ENCODE measurements around the gene PEX6. TPM values are rescaled to one million over a fixed set of nuclear protein-coding genes. Genes with fewer than 3 reads are reported as not detected.
"Not testable (repeated sequence)": the region's sequence is repeated elsewhere in the genome, so short reads cannot be mapped to it uniquely, and the experiment has no call there.

The PEX6 gene
- total RNA-seq, 6 experiments from 2014 or later, result 20.3 to 31.7 (median 22.4) TPM

GRCh38 chr6:42942444-42942843 lies 36.5 kb downstream of the PEX6 start:
- H3K4me1 Mint-ChIP-seq (ENCODE audit: low read depth), result no peaks in the 10 kb centered on the region
- no peak for TF ChIP-seq CTCF (IDR thresholded peaks at IDR 0.05)
- H3K9me3 Mint-ChIP-seq, result no peaks in the 10 kb centered on the region
- no peak overlapping the region for H3K27ac Mint-ChIP-seq
- no peaks in the 10 kb centered on the region for H3K27me3 Mint-ChIP-seq (ENCODE audit: insufficient read depth)
- no peak overlapping the region for H3K4me3 Mint-ChIP-seq
- DNase-seq, result no peak
- peaks cover 8% of the 10 kb centered on the region; the same call in 1 of the 2 replicates for H3K36me3 Mint-ChIP-seq (ENCODE audit: low read depth)

- H3K4me1 Mint-ChIP-seq (ENCODE audit: low read depth); H3K27ac Mint-ChIP-seq; H3K27me3 Mint-ChIP-seq (ENCODE audit: insufficient read depth); H3K9me3 Mint-ChIP-seq; DNase-seq; H3K4me3 Mint-ChIP-seq; H3K36me3 Mint-ChIP-seq (ENCODE audit: low read depth): not testable (repeated sequence)
These were observed 37.6 kb downstream of the PEX6 start for GRCh38 chr6:42941356-42941755.

GRCh38 chr6:42940493-42941045 lies 38.4 kb downstream of the PEX6 start:
- H3K4me3 Mint-ChIP-seq, result no peak overlapping the region

GRCh38 chr6:42939810-42940167 lies 39.2 kb downstream of the PEX6 start:
- H3K27me3 Mint-ChIP-seq (ENCODE audit: insufficient read depth), result peaks cover 2% of the 10 kb centered on the region
- H3K36me3 Mint-ChIP-seq (ENCODE audit: low read depth), result peaks cover 15% of the 10 kb centered on the region; the same call in 1 of the 2 replicates
- H3K4me3 Mint-ChIP-seq, result no peak overlapping the region
- H3K9me3 Mint-ChIP-seq, result no peaks in the 10 kb centered on the region
- H3K27ac Mint-ChIP-seq, result no peak overlapping the region
- TF ChIP-seq CTCF (IDR thresholded peaks at IDR 0.05), result no peak
- no peaks in the 10 kb centered on the region for H3K4me1 Mint-ChIP-seq (ENCODE audit: low read depth)
- no peak for DNase-seq

More at GRCh38 chr6:42940493-42941045, 38.4 kb downstream of the PEX6 start:
- no peaks in the 10 kb centered on the region for H3K4me1 Mint-ChIP-seq (ENCODE audit: low read depth)
- H3K27me3 Mint-ChIP-seq (ENCODE audit: insufficient read depth), result peaks cover 2% of the 10 kb centered on the region
- no peaks in the 10 kb centered on the region for H3K9me3 Mint-ChIP-seq
- peaks cover 11% of the 10 kb centered on the region; the same call in 1 of the 2 replicates for H3K36me3 Mint-ChIP-seq (ENCODE audit: low read depth)
- H3K27ac Mint-ChIP-seq, result no peak overlapping the region
- DNase-seq, result no peak
- TF ChIP-seq CTCF (IDR thresholded peaks at IDR 0.05), result no peak

GRCh38 chr6:42938987-42939809 lies 39.8 kb downstream of the PEX6 start:
- no peaks in the 10 kb centered on the region for H3K9me3 Mint-ChIP-seq
- H3K36me3 Mint-ChIP-seq (ENCODE audit: low read depth), result peaks cover 15% of the 10 kb centered on the region; the same call in 1 of the 2 replicates
- no peak for TF ChIP-seq CTCF (IDR thresholded peaks at IDR 0.05)
- peaks cover 2% of the 10 kb centered on the region for H3K27me3 Mint-ChIP-seq (ENCODE audit: insufficient read depth)
- no peak overlapping the region for H3K27ac Mint-ChIP-seq
- DNase-seq, result no peak
- H3K4me1 Mint-ChIP-seq (ENCODE audit: low read depth), result no peaks in the 10 kb centered on the region
- H3K4me3 Mint-ChIP-seq, result no peak overlapping the region

GRCh38 chr6:42938428-42938796 lies 40.6 kb downstream of the PEX6 start:
- H3K27me3 Mint-ChIP-seq (ENCODE audit: insufficient read depth), result peaks cover 2% of the 10 kb centered on the region
- DNase-seq, result no peak
- no peak for TF ChIP-seq CTCF (IDR thresholded peaks at IDR 0.05)
- no peaks in the 10 kb centered on the region for H3K9me3 Mint-ChIP-seq
- H3K4me3 Mint-ChIP-seq, result no peak overlapping the region
- peaks cover under 1% of the 10 kb centered on the region; the same call in 1 of the 2 replicates for H3K4me1 Mint-ChIP-seq (ENCODE audit: low read depth)
- no peak overlapping the region for H3K27ac Mint-ChIP-seq
- H3K36me3 Mint-ChIP-seq (ENCODE audit: low read depth), result peaks cover 12% of the 10 kb centered on the region; the same call in 1 of the 2 replicates
